GM21528 (cell line): Measurements from ENCODE around the gene SLA2.
"Not testable (repeated sequence)": the region's sequence is repeated elsewhere in the genome, so short reads cannot be mapped to it uniquely, and the experiment has no call there.

Source experiments
- ATAC-seq: cut with Tn5 transposase; IDR thresholded peaks from one replicate; pipeline ENCODE4 v1.9.1; 2021; ENCODE audit warnings: mild to moderate bottlenecking, moderate library complexity; ENCODE audit not compliant: unreplicated experiment, low FRiP score

SLA2 gene

GRCh38 chr20:36647196-36648121 lies 1.5 kb upstream of the SLA2 start:
- ATAC-seq, result no peak

- no peak for ATAC-seq
Observed at GRCh38 chr20:36646678-36647077, 682 bp upstream of the SLA2 start.

GRCh38 chr20:36645353-36645752 lies 643 bp downstream of the SLA2 start:
- ATAC-seq, result no peak

- ATAC-seq, result no peak
Observed at GRCh38 chr20:36644706-36645095, 1.3 kb downstream of the SLA2 start.

GRCh38 chr20:36644032-36644705 lies 1.8 kb downstream of the SLA2 start:
- no peak for ATAC-seq

- ATAC-seq, result no peak
Observed at GRCh38 chr20:36642136-36642535, 3.9 kb downstream of the SLA2 start.

GRCh38 chr20:36641506-36641843 lies 4.5 kb downstream of the SLA2 start:
- ATAC-seq, result no peak

GRCh38 chr20:36638876-36639400 lies 7.1 kb downstream of the SLA2 start:
- ATAC-seq, result not testable (repeated sequence)

- ATAC-seq, result no peak
Observed at GRCh38 chr20:36634342-36634741, 11.7 kb downstream of the SLA2 start.

GRCh38 chr20:36633285-36633772 lies 12.7 kb downstream of the SLA2 start:
- ATAC-seq, result no peak

GRCh38 chr20:36632487-36633284 lies 13.3 kb downstream of the SLA2 start:
- no peak for ATAC-seq

- no peak for ATAC-seq
Observed at GRCh38 chr20:36632147-36632486, 13.9 kb downstream of the SLA2 start.

GRCh38 chr20:36631646-36632045 lies 14.3 kb downstream of the SLA2 start:
- no peak for ATAC-seq

- no peak for ATAC-seq
Observed at GRCh38 chr20:36629719-36630681, 16.0 kb downstream of the SLA2 start.

- ATAC-seq, result no peak
Observed at GRCh38 chr20:36628076-36628475, 17.9 kb downstream of the SLA2 start.

- no peak for ATAC-seq
Observed at GRCh38 chr20:36624944-36625324, 21.1 kb downstream of the SLA2 start.

- no peak for ATAC-seq
Observed at GRCh38 chr20:36624068-36624943, 21.7 kb downstream of the SLA2 start.

- no peak for ATAC-seq
Observed at GRCh38 chr20:36623444-36623843, 22.6 kb downstream of the SLA2 start.

- no peak for ATAC-seq
Observed at GRCh38 chr20:36620917-36621316, 25.1 kb downstream of the SLA2 start.
